Ovary (tissue), 9 donors: ENCODE results near the gene TREM1. TPM values are rescaled to one million over a fixed set of nuclear protein-coding genes. Genes with fewer than 3 reads are reported as not detected.

ENCODE experiments used
- DNase-seq, 5 donors: peaks; one replicate each; pipeline ENCODE4 v3.0.0-alpha.2; 2019 to 2020
- H3K27ac ChIP-seq, 2 donors: fragments of 200-600 bp; one replicate each; pipeline versions ENCODE4 v1.5.1 to v1.8.0; 2019 to 2022
- H3K27me3 ChIP-seq: fragments of 200-600 bp; one replicate; pipeline ENCODE4 v1.8.0; 2022
- H3K36me3 ChIP-seq: fragments of 200-600 bp; sonication (generic); one replicate; pipeline ENCODE4 v1.5.1; 2019
- H3K4me1 ChIP-seq: one replicate; pipeline ENCODE4 v1.8.1; 2013; ENCODE audit warnings: mild to moderate bottlenecking, moderate library complexity; ENCODE audit not compliant: insufficient read depth
- H3K4me3 ChIP-seq: fragments of 200-600 bp; sonication (generic); one replicate; pipeline ENCODE4 v1.5.1; 2017
- H3K9me3 ChIP-seq, 2 donors: fragments of 200-600 bp in 1 of 2; sonication (generic) in 1 of 2; one replicate each; pipeline versions ENCODE4 v1.5.1 to v1.8.1; 2013 to 2019; ENCODE audit warnings: mild to moderate bottlenecking in 1 of 2, moderate library complexity in 1 of 2
- CTCF ChIP-seq, 3 donors: fragments of 450-650 bp in 2 of 3; fragments of 200-600 bp in 1 of 3; IDR thresholded peaks; one replicate each; pipeline versions ENCODE4 v1.5.1 to v1.8.0; 2016 to 2022; ENCODE audit warnings: antibody characterized with exemption in 3 of 3, mild to moderate bottlenecking in 1 of 3
- EP300 ChIP-seq: sonication (generic); formaldehyde crosslinking; IDR thresholded peaks from one replicate; pipeline ENCODE4 v1.6.1; 2017; ENCODE audit warnings: antibody characterized with exemption
- POLR2A ChIP-seq: fragments of 450-650 bp; IDR thresholded peaks from one replicate; pipeline ENCODE4 v1.6.1; 2017; ENCODE audit warnings: antibody characterized with exemption, mild to moderate bottlenecking, moderate library complexity
- WGBS, 3 donors: extraction: QIAGEN DNeasy Blood & Tissue Kit in 1 of 3; methylation state at CpG; one replicate each; pipeline versions ENCODE4 v1.1.5 to v1.1.7; 2013 to 2017; 5-methylcytosine and 5-hydroxymethylcytosine counted together
- intact Hi-C, 4 donors: fragments of 100-400 bp; cut with DNase I; formaldehyde crosslinking; loops; one replicate each; pipeline versions ENCODE4 v1.11.0 to v1.15.1; 2022 to 2023
- polyA plus RNA-seq, 2 donors: library from polyadenylated mRNA; stranded (reverse); fragments of 200-250 nt in 1 of 2; fragments of 350-450 nt in 1 of 2; fragmentation: Illumina TruSeq in 1 of 2; extraction: RNeasy Lipid Tissue Mini Kit (QIAGEN cat#74804) in 1 of 2; gene quantifications; one replicate each; pipeline ENCODE4 v1.2.3, GENCODE V29; 2013 to 2014
- total RNA-seq, 7 donors: library from RNA; depleted of rRNA in 2 of 7; stranded (reverse); fragments of >200 nt in 2 of 7; fragmentation: NEBNext Ultra II Directional in 3 of 7; extraction: Animal tissue kit (Norgen Biotek cat#: 25700) in 3 of 7; gene quantifications; one replicate each; pipeline versions ENCODE4 v1.1.0 to v1.2.4, GENCODE V29; 2016 to 2023
- donor health status: DM: no; HTN: no; CAD: no; lungs with moderate emphysema.
- donor health status: DM: no; HTN: no; CAD: no.
- donor health status: Bipolar disorder and iron deficiency.
- donor health status: DM: yes; HTN: yes; CAD: no.
- donor health status: DM: no; HTN: no; CAD: no.
- donor health status: DM: yes; HTN: yes; CAD: no.

TREM1 gene
- total and polyA plus RNA-seq, 9 donors, result 0.34 to 2.9 (median 0.87) TPM

- intact Hi-C loops, result no loop called here
- H3K9me3 ChIP-seq, result no peaks in the 10 kb centered on the region
- H3K4me1 ChIP-seq, result no peaks in the 10 kb centered on the region
- no peaks in the 10 kb centered on the region for H3K27me3 ChIP-seq
- no peak for TF ChIP-seq EP300
- TF ChIP-seq CTCF (IDR thresholded peaks at IDR 0.05), result no peak
- no peak for TF ChIP-seq POLR2A
- no peak overlapping the region for H3K27ac ChIP-seq
- no peak for DNase-seq
- no peak overlapping the region for H3K4me3 ChIP-seq
- WGBS, 3 donors, result 84 to 92% (median 88%) methylated on average over 4 of the region's 4 CpGs
- no peaks in the 10 kb centered on the region for H3K36me3 ChIP-seq
Measured at GRCh38 chr6:41236276-41236675, 50.2 kb downstream of the TREM1 start.

GRCh38 chr6:41232667-41233066 lies 53.8 kb downstream of the TREM1 start:
- intact Hi-C loops, result no loop called here
- no peaks in the 10 kb centered on the region for H3K9me3 ChIP-seq
- WGBS, 3 donors, result 87 to 89% (median 89%) methylated on average over 6 of the region's 6 CpGs

GRCh38 chr6:41231246-41231645 lies 55.2 kb downstream of the TREM1 start:
- H3K36me3 ChIP-seq, result no peaks in the 10 kb centered on the region
- no peak for TF ChIP-seq EP300
- DNase-seq, result no peak

More at GRCh38 chr6:41232667-41233066, 53.8 kb downstream of the TREM1 start:
- Histone ChIP-seq H3K36me3 (no peaks in the 10 kb centered on the region), H3K27ac (no peak overlapping the region), H3K27me3 (no peaks in the 10 kb centered on the region), H3K4me1 (no peaks in the 10 kb centered on the region), H3K4me3 (no peak overlapping the region)
- no peak for DNase-seq
- TF ChIP-seq POLR2A (no peak), CTCF (IDR thresholded peaks at IDR 0.05) (no peak), EP300 (no peak)

GRCh38 chr6:41229721-41230120 lies 56.8 kb downstream of the TREM1 start:
- Histone ChIP-seq H3K4me1 (no peaks in the 10 kb centered on the region), H3K4me3 (no peak overlapping the region), H3K36me3 (no peaks in the 10 kb centered on the region), H3K9me3 (no peaks in the 10 kb centered on the region), H3K27me3 (no peaks in the 10 kb centered on the region), H3K27ac (no peak overlapping the region)
- TF ChIP-seq EP300, result no peak
- no peak for TF ChIP-seq CTCF (IDR thresholded peaks at IDR 0.05)
- no peak for TF ChIP-seq POLR2A
- WGBS, 3 donors, result 84 to 90% (median 86%) methylated on average over 4 of the region's 4 CpGs
- no peak for DNase-seq
- intact Hi-C loops, result no loop called here

More at GRCh38 chr6:41231246-41231645, 55.2 kb downstream of the TREM1 start:
- Histone ChIP-seq H3K27ac (no peak overlapping the region), H3K27me3 (no peaks in the 10 kb centered on the region), H3K4me1 (no peaks in the 10 kb centered on the region), H3K4me3 (no peak overlapping the region), H3K9me3 (no peaks in the 10 kb centered on the region)
- 50 to 66% (median 53%) methylated on average over 5 of the region's 5 CpGs for WGBS, 3 donors
- intact Hi-C loops, result no loop called here

- WGBS, 3 donors, result 45 to 54% (median 50%) methylated on average over 5 of the region's 5 CpGs
- H3K27me3 ChIP-seq, result no peaks in the 10 kb centered on the region
- TF ChIP-seq POLR2A, result no peak
- no peak for TF ChIP-seq EP300
- no peak for TF ChIP-seq CTCF (IDR thresholded peaks at IDR 0.05)
- no peak overlapping the region for H3K4me3 ChIP-seq
- no peak for DNase-seq
- no peak overlapping the region for H3K27ac ChIP-seq
- no peaks in the 10 kb centered on the region for H3K9me3 ChIP-seq
- intact Hi-C loops, result no loop called here
- no peaks in the 10 kb centered on the region for H3K4me1 ChIP-seq
- H3K36me3 ChIP-seq, result no peaks in the 10 kb centered on the region
Measured at GRCh38 chr6:41228616-41229015, 57.9 kb downstream of the TREM1 start.
